ENCODE data around the gene PARP3. TPM values are rescaled to one million over a fixed set of nuclear protein-coding genes. Genes with fewer than 3 reads are reported as not detected.
A peak's percentile ranks its signal among the peaks of the same experiment; 100 is the strongest.

Gene PARP3
- total and polyA plus RNA-seq, 2 donors from 2014 or later = 28.5 to 30.1 TPM

DNA sequence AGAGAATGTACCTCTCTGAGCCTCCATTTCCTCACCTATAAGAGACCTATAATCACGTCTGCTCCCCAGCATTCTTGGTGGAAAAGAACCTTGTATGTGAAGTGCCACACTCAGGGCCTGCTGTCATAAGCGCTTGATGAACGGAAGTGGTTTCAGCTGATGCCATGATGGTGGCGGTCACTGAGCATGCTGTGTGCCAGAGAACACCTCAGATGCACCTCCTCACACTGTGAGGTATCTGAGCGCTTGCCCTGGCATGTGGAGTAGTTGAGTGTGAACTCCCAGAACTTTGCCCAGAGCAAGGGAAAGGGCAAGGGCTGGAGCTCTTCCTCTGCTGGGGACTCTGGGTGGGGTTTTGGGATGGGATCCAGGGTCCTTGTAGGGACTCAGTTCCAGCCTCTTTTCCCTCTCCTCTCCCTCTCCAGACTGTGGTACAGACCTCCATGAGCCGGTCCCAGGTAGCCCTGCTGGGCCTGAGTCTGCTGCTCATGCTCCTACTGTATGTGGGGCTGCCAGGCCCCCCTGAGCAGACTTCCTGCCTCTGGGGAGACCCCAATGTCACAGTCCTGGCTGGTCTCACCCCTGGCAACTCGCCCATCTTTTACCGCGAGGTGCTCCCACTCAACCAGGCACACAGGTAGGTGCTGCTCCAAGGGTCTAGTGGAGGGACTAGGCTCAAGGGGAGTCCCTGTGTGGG is 35.4 kb downstream of the PARP3 start:
- Histone ChIP-seq H3K4me3 (ENCODE audit: low read length in 3 of 3) (no peak overlapping the region), H3K9me3 (ENCODE audit: control insufficient read depth in 2 of 3, insufficient read depth in 1 of 3, low read length in 3 of 3) (no peaks in the 10 kb centered on the region), H3K9ac (ENCODE audit: low read length in 3 of 3) (no peak overlapping the region), H3K27me3 (ENCODE audit: control insufficient read depth, insufficient read depth, low read length) (no peaks in the 10 kb centered on the region), H3K4me1 (ENCODE audit: control insufficient read depth in 2 of 3, insufficient read depth in 2 of 3, low read depth in 1 of 3, low read length in 3 of 3) (peaks cover 3 to 29% (median 4%) of the 10 kb centered on the region in 3 donors), H3K27ac (ENCODE audit: low read depth in 2 of 2, low read length in 2 of 2) (peak overlapping the region in 1 of 2 donors; percentile 9), H3K36me3 (ENCODE audit: control insufficient read depth in 2 of 3, insufficient read depth in 3 of 3, low read length in 3 of 3) (peaks cover 0 to 4% (median 3%) of the 10 kb centered on the region in 3 donors)
- FAIRE-seq = no peak
- no peak for DNase-seq
- intact Hi-C loops (cut with DNase I) = no loop called here
- TF ChIP-seq CTCF (IDR thresholded peaks at IDR 0.05; ENCODE audit: borderline replicate concordance, extremely low read depth, insufficient read depth) = no peak

DNA sequence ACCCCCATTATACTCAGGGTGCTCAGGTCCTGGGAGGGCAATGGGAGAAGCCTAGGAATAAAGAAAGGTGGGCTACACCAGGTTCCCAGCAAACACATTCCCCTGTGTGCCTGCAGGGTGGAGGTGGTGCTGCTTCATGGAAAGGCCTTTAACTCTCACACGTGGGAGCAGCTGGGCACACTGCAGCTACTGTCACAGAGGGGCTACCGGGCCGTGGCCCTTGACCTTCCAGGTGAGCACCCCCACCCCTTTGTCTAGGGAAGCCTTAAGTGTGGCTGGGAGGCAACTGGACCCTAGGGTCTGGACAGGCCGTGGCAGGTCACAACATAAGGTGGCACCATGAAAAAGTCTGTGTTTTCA is 36.0 kb downstream of the PARP3 start:
- Histone ChIP-seq H3K4me3 (ENCODE audit: low read length in 3 of 3) (no peak overlapping the region), H3K9ac (ENCODE audit: low read length in 3 of 3) (no peak overlapping the region), H3K27me3 (ENCODE audit: control insufficient read depth, insufficient read depth, low read length) (no peaks in the 10 kb centered on the region), H3K36me3 (ENCODE audit: control insufficient read depth in 2 of 3, insufficient read depth in 3 of 3, low read length in 3 of 3) (peaks cover 0 to 4% (median 3%) of the 10 kb centered on the region in 3 donors), H3K4me1 (ENCODE audit: control insufficient read depth in 2 of 3, insufficient read depth in 2 of 3, low read depth in 1 of 3, low read length in 3 of 3) (peaks cover 3 to 30% (median 4%) of the 10 kb centered on the region in 3 donors), H3K9me3 (ENCODE audit: control insufficient read depth in 2 of 3, insufficient read depth in 1 of 3, low read length in 3 of 3) (no peaks in the 10 kb centered on the region), H3K27ac (ENCODE audit: low read depth in 2 of 2, low read length in 2 of 2) (peak overlapping the region in 1 of 2 donors; percentile 9)
- intact Hi-C loops (cut with DNase I) = no loop called here
- TF ChIP-seq CTCF (IDR thresholded peaks at IDR 0.05; ENCODE audit: borderline replicate concordance, extremely low read depth, insufficient read depth) = no peak
- DNase-seq (no peak), FAIRE-seq (no peak)

DNA sequence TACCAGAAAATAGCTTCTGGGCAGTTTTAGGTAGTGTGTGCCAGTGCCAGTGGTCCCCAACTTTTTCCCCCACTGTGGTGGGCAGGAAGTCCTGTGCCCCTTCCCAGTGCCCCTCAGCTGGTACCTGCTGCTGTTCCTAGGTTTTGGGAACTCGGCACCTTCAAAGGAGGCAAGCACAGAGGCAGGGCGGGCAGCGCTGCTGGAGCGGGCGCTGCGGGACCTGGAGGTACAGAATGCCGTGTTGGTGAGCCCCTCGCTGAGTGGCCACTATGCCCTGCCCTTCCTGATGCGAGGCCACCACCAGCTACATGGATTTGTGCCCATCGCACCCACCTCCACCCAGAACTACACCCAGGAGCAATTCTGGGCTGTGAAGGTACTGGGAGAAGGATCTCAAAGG is 38.1 kb downstream of the PARP3 start:
- H3K9ac ChIP-seq (ENCODE audit: low read length in 3 of 3) = no peak overlapping the region
- H3K36me3 ChIP-seq (ENCODE audit: control insufficient read depth in 2 of 3, insufficient read depth in 3 of 3, low read length in 3 of 3) = peaks cover 0 to 4% (median 3%) of the 10 kb centered on the region in 3 donors
- H3K4me3 ChIP-seq (ENCODE audit: low read length in 3 of 3) = no peak overlapping the region
- no peak overlapping the region for H3K27ac ChIP-seq (ENCODE audit: low read depth in 2 of 2, low read length in 2 of 2)
- DNase-seq (no peak), FAIRE-seq (no peak)
- H3K27me3 ChIP-seq (ENCODE audit: control insufficient read depth, insufficient read depth, low read length) = no peaks in the 10 kb centered on the region
- H3K9me3 ChIP-seq (ENCODE audit: control insufficient read depth in 2 of 3, insufficient read depth in 1 of 3, low read length in 3 of 3) = no peaks in the 10 kb centered on the region
- H3K4me1 ChIP-seq (ENCODE audit: control insufficient read depth in 2 of 3, insufficient read depth in 2 of 3, low read depth in 1 of 3, low read length in 3 of 3) = peaks cover 4 to 29% (median 5%) of the 10 kb centered on the region in 3 donors
- TF ChIP-seq CTCF (IDR thresholded peaks at IDR 0.05; ENCODE audit: borderline replicate concordance, extremely low read depth, insufficient read depth) = no peak
- intact Hi-C loops (cut with DNase I) = no loop called here
